Neutrophil (primary cell): ENCODE data around the gene DEPP1.

Source experiments
- H3K27ac ChIP-seq: fragments of 200-600 bp; sonication (generic); 2 replicates; pipeline ENCODE4 v1.5.1; 2016; ENCODE audit warnings: mild to moderate bottlenecking, moderate library complexity
- H3K27me3 ChIP-seq: fragments of 200-600 bp; sonication (generic); 2 replicates; pipeline ENCODE4 v1.6.0; 2016; ENCODE audit warnings: mild to moderate bottlenecking
- H3K36me3 ChIP-seq: fragments of 200-600 bp; sonication (generic); 2 replicates; pipeline ENCODE4 v1.5.1; 2017
- H3K4me1 ChIP-seq, 2 experiments: fragments of 200-600 bp in 1 of 2; sonication (generic) in 1 of 2; 1 replicate in 1 of 2; 2 replicates in 1 of 2; pipeline versions ENCODE4 v1.5.1 to v1.6.1; 2013 to 2016; ENCODE audit warnings: low read depth in 1 of 2, low read length in 1 of 2, mild to moderate bottlenecking in 1 of 2, moderate library complexity in 1 of 2; ENCODE audit not compliant: control insufficient read depth in 1 of 2, insufficient read depth in 1 of 2
- H3K4me3 ChIP-seq, 2 experiments: fragments of 200-600 bp in 1 of 2; sonication (generic) in 1 of 2; 1 replicate in 1 of 2; 2 replicates in 1 of 2; pipeline ENCODE4 v1.5.1; 2013 to 2016; ENCODE audit warnings: low read depth in 1 of 2, low read length in 1 of 2, mild to moderate bottlenecking in 1 of 2, moderate library complexity in 1 of 2
- H3K9me3 ChIP-seq: fragments of 200-600 bp; sonication (generic); 2 replicates; pipeline ENCODE4 v1.5.1; 2016
- CTCF ChIP-seq: fragments of 200-600 bp; sonication (generic); IDR thresholded peaks from 2 replicates; pipeline ENCODE4 v1.5.1; 2016; ENCODE audit warnings: antibody characterized with exemption

Gene DEPP1

GRCh38 chr10:44983066-44983894 is 4.7 kb upstream of the DEPP1 start:
- Histone ChIP-seq H3K4me3 (no peak overlapping the region), H3K4me1 (no peaks in the 10 kb centered on the region), H3K27ac (no peak overlapping the region), H3K36me3 (peaks cover 30% of the 10 kb centered on the region), H3K9me3 (no peaks in the 10 kb centered on the region), H3K27me3 (no peaks in the 10 kb centered on the region)
- no peak for TF ChIP-seq CTCF

- no peaks in the 10 kb centered on the region for H3K9me3 ChIP-seq
- H3K27me3 ChIP-seq, result no peaks in the 10 kb centered on the region
- H3K27ac ChIP-seq, result no peak overlapping the region
- no peak for TF ChIP-seq CTCF
- no peaks in the 10 kb centered on the region for H3K4me1 ChIP-seq
- no peak overlapping the region for H3K4me3 ChIP-seq
- peaks cover 29% of the 10 kb centered on the region for H3K36me3 ChIP-seq
Measured at GRCh38 chr10:44982496-44982895, 3.9 kb upstream of the DEPP1 start.

GRCh38 chr10:44982114-44982460 is 3.5 kb upstream of the DEPP1 start:
- Histone ChIP-seq H3K4me1 (no peaks in the 10 kb centered on the region), H3K36me3 (peaks cover 29% of the 10 kb centered on the region), H3K27ac (no peak overlapping the region), H3K9me3 (no peaks in the 10 kb centered on the region), H3K27me3 (no peaks in the 10 kb centered on the region), H3K4me3 (no peak overlapping the region)
- no peak for TF ChIP-seq CTCF

- no peak for TF ChIP-seq CTCF
- Histone ChIP-seq H3K9me3 (no peaks in the 10 kb centered on the region), H3K27ac (no peak overlapping the region), H3K4me1 (no peaks in the 10 kb centered on the region), H3K4me3 (no peak overlapping the region), H3K36me3 (peaks cover 26% of the 10 kb centered on the region), H3K27me3 (no peaks in the 10 kb centered on the region)
Measured at GRCh38 chr10:44981172-44982113, 2.8 kb upstream of the DEPP1 start.

- Histone ChIP-seq H3K9me3 (no peaks in the 10 kb centered on the region), H3K27me3 (no peaks in the 10 kb centered on the region), H3K36me3 (peaks cover 19% of the 10 kb centered on the region), H3K4me1 (no peaks in the 10 kb centered on the region), H3K27ac (no peak overlapping the region), H3K4me3 (no peak overlapping the region)
- no peak for TF ChIP-seq CTCF
Measured at GRCh38 chr10:44980309-44981171, 1.9 kb upstream of the DEPP1 start.
